Measurements from ENCODE around the gene NOS1AP.
"Not testable (repeated sequence)": the region's sequence is repeated elsewhere in the genome, so short reads cannot be mapped to it uniquely, and the experiment has no call there.

NOS1AP gene

GRCh38 chr1:162396201-162396906, 326.9 kb downstream of the NOS1AP start:
- no peak for DNase-seq (ENCODE audit: low read depth in 2 of 2, low spot score in 1 of 2)

GRCh38 chr1:162397039-162397448, 327.6 kb downstream of the NOS1AP start:
- no peak for DNase-seq (ENCODE audit: low read depth in 2 of 2, low spot score in 1 of 2)

GRCh38 chr1:162397943-162398560, 328.6 kb downstream of the NOS1AP start:
- no peak for DNase-seq (ENCODE audit: low read depth in 2 of 2, low spot score in 1 of 2)

- no peak for DNase-seq (ENCODE audit: low read depth in 2 of 2, low spot score in 1 of 2)
Measured at GRCh38 chr1:162398999-162399580, 329.6 kb downstream of the NOS1AP start.

GRCh38 chr1:162400790-162401355, 331.4 kb downstream of the NOS1AP start:
- no peak for DNase-seq (ENCODE audit: low read depth in 2 of 2, low spot score in 1 of 2)

- DNase-seq (ENCODE audit: low read depth in 2 of 2, low spot score in 1 of 2) = no peak
Measured at GRCh38 chr1:162404550-162405160, 335.2 kb downstream of the NOS1AP start.

GRCh38 chr1:162405800-162406199, 336.3 kb downstream of the NOS1AP start:
- no peak for DNase-seq (ENCODE audit: low read depth in 2 of 2, low spot score in 1 of 2)

- DNase-seq (ENCODE audit: low read depth in 2 of 2, low spot score in 1 of 2) = no peak
Measured at GRCh38 chr1:162406811-162407210, 337.3 kb downstream of the NOS1AP start.

- DNase-seq (ENCODE audit: low read depth in 2 of 2, low spot score in 1 of 2) = no peak
Measured at GRCh38 chr1:162407539-162407938, 338.0 kb downstream of the NOS1AP start.

GRCh38 chr1:162412002-162412401, 342.5 kb downstream of the NOS1AP start, which contains the start of gene SH2D1B:
SH2D1B (minus strand) TSS chr1:162412136; CDS start chr1:162412016, 120 bp downstream.
- DNase-seq (ENCODE audit: low read depth in 2 of 2, low spot score in 1 of 2) = no peak

GRCh38 chr1:162416215-162416614, 346.7 kb downstream of the NOS1AP start:
- no peak for DNase-seq (ENCODE audit: low read depth in 2 of 2, low spot score in 1 of 2)

- no peak for DNase-seq (ENCODE audit: low read depth in 2 of 2, low spot score in 1 of 2)
Measured at GRCh38 chr1:162416909-162417308, 347.4 kb downstream of the NOS1AP start.

GRCh38 chr1:162417650-162418049, 348.2 kb downstream of the NOS1AP start:
- no peak for DNase-seq (ENCODE audit: low read depth in 2 of 2, low spot score in 1 of 2)

- DNase-seq (ENCODE audit: low read depth in 2 of 2, low spot score in 1 of 2) = not testable (repeated sequence)
Measured at GRCh38 chr1:162418584-162418983, 349.1 kb downstream of the NOS1AP start.

GRCh38 chr1:162419450-162419931, 350.0 kb downstream of the NOS1AP start:
- not testable (repeated sequence) for DNase-seq (ENCODE audit: low read depth in 2 of 2, low spot score in 1 of 2)

Data from stimulated activated CD8-positive, alpha-beta memory T cell treated with anti-CD3 and anti-CD28 coated beads, Interleukin-4, amount 100 ng/mL, for 1 hour (primary cell).